Gastrocnemius medialis (tissue), 4 donors: Measurements from ENCODE around the gene NAPB.

ENCODE experiments used
- CTCF ChIP-seq, 5 experiments: fragments of 450-650 bp in 3 of 5; fragments of 200-600 bp in 2 of 5; sonication (generic) in 2 of 5; IDR thresholded peaks in 4 of 5; conservative IDR thresholded peaks in 1 of 5; 1 replicate in 4 of 5; 2 replicates in 1 of 5; pipeline ENCODE4 v1.5.1; 2016 to 2019; ENCODE audit warnings: antibody characterized with exemption in 5 of 5, mild to moderate bottlenecking in 3 of 5, moderate library complexity in 3 of 5
- POLR2A ChIP-seq, 2 donors: fragments of 450-650 bp; IDR thresholded peaks; one replicate each; pipeline ENCODE4 v1.6.1; 2017; ENCODE audit warnings: antibody characterized with exemption in 2 of 2, mild to moderate bottlenecking in 2 of 2, moderate library complexity in 2 of 2

- TF ChIP-seq CTCF (IDR thresholded peaks at IDR 0.05 in 4 of 5, conservative IDR thresholded peaks at IDR 0.05 in 1 of 5), result no peak
- TF ChIP-seq POLR2A (IDR thresholded peaks at IDR 0.05), result no peak
These were observed 27.1 kb downstream of the NAPB start for GRCh38 chr20:23393996-23394775.
